Measurements from ENCODE around the gene SKAP1.
"Not testable (repeated sequence)": the region's sequence is repeated elsewhere in the genome, so short reads cannot be mapped to it uniquely, and the experiment has no call there.

Gene SKAP1

DNA sequence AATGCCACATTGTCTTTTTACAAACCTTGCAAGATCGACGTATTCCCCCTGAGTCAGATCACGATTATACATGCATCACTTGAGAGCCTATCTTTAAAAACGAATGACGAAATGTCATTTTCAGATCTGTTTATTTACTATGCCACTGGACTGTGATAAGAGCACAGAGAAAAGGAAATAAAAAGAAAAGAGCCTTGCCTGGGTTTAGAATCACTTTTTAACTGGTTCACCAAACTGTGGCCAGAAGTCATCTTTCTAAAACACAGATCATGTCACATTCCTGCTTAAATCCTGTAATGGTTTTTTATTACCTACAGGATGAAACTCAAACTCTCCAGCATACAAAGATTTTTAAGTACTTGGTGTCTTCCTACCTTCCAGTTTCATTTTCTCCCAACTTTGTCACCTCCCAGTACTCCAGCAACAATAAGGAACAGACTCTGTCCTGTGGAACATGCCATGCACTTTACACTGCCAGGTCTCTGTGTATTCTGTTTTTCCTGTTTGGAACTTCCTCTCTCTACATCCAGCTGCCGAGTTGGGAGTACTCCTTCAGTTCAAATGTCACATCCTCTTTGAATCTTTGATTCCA lies 231.0 kb downstream of the SKAP1 start:
- DNase-seq = no peak

DNA sequence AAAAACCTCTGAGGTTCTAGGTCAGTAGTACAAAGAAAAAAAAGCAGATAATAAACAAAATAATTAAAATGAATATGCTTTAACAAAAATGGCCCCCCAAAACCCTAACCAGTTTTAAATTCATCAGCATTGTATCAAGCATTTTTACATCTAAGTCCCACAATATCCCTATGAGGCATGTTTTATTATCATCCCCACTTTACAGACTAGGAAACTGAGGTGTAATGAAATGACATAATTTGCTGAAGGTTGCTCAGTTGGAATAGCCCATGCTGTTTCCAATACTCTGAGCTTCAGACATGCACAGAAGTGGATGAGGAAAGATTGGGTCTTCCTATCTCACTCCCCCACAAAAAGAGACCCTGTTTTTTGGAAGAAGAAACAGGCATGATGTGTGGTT lies 234.1 kb downstream of the SKAP1 start:
- no peak for DNase-seq

DNA sequence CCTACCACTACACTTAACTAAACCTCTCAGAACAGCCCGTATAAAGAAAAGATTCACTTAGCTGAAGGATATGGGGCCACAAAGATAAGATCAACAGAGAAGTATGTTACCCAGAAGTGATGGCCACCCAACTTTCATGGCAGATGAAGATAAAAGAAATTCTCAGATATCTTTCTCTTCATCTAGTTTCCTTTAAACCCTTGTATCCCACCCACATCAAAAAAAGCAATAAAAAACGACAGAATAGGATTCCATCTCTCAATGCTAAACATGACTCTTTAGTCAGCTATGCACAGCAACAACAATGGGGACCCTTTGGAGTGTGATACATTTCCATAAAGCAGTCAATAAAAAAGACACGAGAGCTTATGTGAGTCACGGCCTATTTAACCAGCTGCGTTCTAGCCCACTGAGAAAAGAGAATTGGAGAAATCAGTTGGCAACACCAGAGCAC lies 235.9 kb downstream of the SKAP1 start:
- DNase-seq = no peak

DNA sequence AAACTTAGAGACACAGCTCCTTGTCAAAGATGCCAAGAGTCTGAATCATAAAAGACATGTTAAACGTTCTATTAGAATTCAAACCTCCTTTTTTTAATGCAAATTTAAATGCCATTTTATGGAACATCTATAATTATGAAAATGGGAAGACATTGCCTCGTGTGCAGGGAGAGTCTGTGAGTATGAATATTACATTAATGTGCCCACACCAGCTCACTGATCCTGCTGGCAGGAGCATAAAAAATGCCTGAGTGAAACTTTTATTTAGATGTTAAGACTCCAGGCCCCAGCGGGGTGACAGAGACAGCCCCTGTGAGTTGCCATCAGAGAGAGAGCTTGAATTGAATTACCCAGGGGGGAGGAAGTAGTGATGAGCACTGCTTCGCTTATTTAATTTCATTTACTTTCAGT lies 237.7 kb downstream of the SKAP1 start:
- no peak for DNase-seq

DNA sequence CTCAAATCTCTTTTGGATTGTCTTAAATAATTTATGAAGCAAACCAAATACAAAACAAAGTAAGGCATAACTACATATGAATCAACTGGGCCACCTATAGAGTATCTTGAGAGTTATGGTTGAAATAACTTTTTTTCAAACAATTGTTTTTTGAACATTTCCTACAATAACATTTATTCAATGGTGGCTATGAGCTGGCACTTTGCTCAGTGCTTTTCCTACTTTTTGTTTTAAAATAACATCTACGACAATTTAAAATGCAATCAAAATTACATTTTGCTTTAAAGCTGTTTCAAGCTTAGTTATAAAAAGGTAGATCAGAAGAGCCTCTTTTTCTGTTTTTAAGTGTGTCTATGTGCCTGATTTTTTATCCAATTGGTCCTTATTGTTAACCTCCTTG lies 238.7 kb downstream of the SKAP1 start:
- no peak for DNase-seq

DNA sequence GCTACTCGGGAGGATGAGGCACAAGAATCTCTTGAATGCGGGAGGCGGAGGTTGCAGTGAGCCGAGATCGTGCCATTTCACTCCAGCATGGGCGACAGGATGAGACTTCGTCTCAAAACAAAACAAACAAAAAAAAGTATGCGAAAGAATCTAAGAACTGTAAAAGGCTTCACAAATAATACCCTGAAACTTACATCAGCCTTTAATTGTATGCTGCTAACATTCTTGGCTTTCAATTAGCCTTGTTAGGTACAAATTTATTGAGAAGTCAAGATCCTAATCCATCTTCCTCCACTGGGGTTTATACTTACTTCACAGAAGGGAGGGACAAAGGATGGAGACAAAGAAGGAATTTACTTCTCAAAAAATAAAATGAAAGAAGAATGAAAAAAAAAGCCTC lies 239.1 kb downstream of the SKAP1 start:
- DNase-seq = no peak

DNA sequence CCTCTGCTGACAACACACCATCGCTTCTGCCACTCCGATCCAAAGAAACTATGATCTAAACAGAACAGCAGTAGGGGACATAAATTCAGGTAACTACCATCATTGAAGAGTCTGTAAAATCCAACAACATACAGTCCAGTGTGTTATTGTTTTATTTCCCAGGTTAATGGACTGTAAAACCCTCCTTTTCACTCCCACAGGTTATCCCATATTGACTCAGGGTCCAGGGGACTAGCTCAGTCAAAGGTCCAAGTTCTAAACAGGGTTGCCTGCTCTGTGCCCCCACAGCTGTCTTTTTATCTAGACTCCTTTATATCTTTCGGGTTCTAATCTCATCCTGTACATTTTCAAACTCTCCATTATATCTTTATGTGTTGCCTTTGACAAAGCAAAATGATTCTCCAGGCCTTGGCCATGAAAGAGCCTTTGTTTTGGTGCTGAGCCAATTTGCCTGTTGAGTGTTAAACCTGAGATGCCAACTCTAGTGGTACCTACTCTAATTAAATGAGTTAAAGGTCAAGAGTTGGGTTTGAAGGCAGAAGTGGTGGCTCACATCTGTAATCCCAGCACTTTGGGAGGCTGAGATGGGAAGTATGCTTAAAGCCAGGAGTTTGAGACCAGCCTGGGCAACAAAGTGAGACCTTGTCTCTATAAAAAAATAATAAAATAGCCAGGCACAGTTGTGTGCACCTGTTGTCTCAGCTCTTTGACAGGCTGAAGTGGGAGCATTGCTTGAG lies 242.0 kb downstream of the SKAP1 start:
- no peak for DNase-seq

DNA sequence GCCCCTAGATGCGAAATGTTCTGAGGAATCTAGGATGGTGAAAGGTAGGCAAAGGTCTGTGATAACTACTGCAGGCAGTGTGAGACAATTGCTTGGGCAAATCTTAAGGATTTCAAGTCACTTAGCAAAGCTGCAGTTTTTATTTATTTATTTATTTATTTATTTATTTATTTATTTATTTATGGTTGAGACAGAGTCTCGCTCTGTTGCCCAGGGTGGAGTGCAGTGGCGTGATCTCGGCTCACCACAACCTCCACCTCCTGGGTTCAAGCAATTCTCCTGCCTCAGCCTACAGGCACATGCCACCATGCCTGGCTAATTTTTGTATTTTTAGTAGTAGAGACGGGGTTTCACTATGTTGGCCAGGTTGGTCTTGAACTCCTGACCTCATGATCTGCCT lies 243.7 kb downstream of the SKAP1 start:
- DNase-seq = not testable (repeated sequence)

DNA sequence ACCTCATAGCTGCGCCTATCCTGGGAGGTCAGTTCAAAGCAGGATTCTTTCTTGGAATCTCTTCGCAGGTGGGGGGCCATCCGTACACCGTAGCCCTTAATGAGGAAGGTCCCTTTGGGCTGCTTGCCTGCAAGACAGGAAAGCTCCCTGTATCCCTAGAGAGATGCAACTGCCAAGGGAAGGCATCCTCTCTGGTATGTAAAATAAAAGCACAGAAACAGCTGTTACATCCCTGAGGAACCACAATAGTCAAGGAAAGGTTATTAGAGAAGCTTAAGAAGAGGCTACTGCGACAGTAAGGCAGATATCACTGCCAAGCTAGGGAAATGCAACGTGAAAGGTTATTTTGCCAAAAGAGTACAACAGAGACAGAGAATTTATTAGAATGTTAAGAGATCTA lies 245.3 kb downstream of the SKAP1 start:
- no peak for DNase-seq

DNA sequence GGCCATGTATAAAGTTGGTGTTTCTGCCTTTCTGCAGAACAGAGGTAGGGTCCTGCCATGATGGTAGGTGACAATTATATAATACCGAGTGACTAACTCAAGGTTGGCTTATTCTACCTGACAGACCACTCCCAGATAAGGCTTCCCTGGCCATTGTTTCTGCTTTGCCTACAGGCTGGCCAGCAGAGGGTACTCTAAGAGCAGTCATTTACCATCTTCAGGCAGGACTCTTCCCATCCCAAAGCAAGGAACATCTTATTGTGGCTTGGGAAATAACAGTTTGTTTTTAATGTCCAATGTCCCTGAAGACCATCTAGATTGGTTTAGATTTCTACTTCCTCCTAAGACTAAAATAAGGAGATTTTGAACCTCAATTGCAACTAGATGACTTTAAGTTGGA lies 248.4 kb downstream of the SKAP1 start:
- DNase-seq = no peak

DNA sequence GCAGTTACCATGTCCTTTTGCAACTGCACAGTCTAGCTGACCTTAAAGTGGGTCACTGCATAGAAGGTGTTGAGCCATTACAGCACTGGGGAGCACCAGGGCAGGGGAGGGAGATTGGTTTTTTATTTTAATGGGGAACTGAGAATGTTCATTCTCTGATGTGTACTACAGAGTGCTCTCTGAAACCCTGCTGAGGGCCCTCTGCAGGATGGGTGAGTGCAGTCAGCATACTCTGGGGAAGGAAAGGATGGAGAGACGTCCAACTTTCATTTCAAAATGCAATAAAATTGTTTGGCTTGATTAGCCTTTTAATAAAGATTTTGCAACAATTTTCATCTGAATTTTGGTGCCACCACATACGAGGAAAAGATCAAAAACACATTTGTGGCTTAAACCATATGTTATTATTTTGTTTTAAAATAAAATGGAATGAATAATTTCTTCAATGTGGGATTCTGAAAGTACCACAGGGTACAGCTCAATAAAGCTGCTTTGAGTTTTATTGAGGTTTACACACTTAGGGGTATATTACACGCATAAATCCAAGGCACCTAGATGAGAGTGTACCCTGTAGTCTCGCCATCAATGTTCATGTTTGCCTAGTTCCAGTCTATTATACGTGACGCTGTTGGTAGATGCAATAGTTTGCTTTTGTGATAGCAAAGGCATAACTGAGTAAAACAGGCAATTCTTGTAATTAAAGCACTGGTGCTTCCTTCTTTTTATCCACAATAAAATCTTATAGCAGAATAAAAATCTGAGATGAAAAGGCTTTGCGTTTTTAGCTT lies 249.0 kb downstream of the SKAP1 start:
- DNase-seq = no peak

DNA sequence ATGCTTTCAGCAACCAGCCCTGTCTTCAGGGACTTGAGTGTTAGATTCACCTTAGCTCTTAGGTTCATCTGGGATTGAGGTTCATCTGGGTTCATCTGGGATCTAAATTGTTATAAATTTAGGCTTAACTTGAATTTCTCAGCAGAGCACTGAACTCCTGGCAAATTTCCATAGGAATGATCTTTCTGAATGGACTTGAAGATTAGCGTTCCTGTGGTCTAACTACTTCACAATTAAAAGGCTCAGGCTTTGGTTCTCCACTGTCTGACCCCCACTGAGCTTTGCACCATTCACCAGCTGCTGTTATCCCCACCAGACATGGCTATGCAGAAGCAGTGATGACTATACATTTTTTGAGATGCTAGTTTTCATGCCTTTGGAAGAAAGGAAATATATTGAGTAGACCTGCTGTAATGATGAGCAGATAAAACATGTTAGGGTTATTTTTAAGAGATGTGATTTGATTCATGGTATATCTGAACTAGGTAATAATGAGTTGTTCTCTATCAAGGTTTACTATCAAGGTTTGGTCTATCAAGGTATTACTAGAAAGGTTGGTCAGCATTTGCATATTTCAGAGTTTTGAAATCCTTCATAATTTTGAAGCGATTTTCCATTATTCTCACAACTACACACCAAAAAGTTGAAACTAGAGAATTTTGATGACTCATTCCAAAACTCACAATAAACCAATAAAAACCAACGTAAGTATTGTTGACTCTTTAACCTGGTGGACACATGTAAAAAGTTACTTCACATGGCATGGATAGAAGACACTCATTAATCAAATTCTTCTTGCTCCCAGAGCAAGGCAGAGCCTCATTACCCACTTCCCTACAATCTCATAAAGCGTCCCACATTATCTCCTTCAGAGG lies 250.7 kb downstream of the SKAP1 start:
- DNase-seq = no peak

DNA sequence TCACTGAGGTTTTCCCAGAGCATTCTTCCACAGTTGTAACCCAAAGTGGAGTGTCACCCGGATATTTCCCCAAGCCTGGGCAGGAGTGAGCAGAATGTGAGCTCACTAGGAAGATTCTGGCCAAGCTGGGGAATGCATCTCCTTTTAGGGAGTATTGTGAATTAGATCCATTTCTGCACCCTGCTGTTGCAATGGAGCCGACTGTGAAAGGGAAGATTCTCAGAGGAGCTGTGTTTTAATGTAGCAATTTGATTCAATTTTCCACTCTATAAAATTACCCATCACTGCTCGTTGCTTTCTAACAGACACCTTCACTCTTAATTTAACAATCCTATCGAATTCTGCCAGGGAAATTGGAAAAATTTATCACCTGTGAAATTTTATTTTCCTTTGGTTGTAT lies 251.7 kb downstream of the SKAP1 start:
- no peak for DNase-seq

DNA sequence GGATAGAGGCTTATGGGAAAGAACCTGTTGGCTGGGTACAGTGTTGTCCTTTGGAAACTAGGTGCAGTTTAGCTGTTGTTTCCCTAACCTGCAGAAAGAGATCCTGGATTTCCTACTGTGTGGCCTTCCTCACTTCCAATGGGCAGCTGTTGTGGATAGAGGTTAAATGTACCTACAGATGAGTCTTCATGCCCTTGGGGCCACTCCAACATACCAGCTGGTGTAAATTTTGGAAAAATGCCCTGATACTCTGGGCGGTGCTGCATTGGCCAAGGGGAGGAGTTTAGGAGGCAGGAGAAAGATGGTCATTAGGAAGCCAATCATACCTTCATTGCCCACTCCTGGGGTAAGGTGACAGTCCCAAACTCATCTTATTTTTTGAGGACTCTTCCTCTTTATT lies 252.2 kb downstream of the SKAP1 start:
- no peak for DNase-seq

DNA sequence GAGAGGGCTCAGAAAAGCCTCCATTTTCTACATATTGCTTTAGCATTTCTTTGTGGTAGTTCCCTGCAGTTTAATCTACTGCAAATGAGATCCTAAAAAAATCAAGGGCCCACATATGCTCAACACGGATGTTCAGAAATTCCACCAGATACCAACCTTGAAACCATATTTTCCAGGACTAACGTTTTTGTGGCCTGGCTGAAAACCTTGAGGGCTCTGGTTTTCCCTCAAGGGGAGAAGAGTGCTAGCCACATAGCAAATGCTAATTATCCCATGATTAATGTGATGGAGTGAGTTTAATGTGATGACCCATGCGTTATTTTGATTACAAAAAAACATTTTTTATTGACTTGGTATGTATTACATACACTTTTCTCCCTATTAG lies 253.6 kb downstream of the SKAP1 start:
- DNase-seq = no peak

DNA sequence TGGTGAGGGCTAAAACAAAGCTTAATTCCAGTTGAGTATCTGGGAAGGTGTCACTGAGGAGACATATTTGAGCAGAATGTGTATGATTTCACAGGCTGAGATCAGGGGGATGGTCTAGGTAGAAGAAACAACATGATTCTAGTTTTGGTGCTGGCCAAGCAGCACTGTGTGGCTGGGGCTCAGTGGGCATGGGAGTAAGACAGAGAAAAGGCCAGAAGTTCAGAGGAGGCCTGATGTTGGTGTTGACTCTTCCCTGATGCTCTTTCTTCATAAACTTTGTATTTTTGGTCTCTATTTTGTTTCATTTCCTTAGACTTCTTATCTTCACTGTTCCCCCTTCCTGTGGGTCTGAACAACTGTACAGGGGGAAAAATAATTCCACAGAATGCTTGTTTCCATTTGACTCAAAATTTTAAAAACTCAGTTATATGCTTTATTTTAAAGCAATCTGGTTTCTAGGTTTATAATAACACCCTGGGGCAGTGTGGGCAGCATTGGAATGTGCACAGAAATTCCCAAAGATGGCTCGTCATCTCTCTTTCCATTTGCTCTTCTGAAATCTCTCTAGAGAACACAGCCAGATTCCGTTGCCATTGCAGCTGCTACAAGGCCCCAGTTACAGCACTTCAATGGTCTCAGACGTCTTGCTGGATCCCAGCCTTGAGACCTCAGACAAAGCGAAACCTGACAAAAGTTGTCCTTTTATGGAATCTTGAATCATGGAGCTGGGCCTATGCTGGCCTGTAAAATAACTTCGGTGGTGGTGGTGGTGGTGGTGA lies 254.1 kb downstream of the SKAP1 start:
- DNase-seq = no peak

DNA sequence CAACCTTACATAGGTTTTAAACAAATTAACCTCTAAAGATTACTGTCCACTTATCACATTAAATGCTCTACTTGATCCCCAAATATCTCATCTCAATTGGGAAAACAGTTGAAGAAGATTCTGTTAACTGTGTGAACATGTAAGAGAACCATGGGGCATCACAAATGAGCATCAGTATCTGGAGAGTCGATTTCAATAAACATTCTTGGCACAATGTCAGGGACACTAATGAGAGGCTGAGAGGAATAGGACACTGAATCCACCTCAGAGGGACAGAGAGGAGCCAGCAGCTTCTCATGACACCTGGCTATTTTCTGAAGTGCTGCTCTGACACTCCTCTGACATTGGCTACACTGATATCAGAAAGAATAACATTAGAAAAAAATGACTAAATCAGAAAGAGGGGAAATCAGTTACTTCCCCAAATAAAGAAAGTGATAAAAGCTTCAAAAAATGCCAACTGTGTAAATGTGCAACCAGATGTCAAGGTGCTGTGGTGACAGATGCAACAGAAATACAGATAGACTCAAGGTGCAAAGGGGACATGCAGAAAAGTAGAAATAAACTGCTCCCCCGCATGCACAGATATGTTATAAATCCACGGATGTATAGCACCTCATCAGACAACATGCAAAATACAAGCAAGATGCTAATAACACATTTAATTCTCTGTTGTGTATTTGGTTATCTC lies 255.0 kb downstream of the SKAP1 start:
- no peak for DNase-seq

DNA sequence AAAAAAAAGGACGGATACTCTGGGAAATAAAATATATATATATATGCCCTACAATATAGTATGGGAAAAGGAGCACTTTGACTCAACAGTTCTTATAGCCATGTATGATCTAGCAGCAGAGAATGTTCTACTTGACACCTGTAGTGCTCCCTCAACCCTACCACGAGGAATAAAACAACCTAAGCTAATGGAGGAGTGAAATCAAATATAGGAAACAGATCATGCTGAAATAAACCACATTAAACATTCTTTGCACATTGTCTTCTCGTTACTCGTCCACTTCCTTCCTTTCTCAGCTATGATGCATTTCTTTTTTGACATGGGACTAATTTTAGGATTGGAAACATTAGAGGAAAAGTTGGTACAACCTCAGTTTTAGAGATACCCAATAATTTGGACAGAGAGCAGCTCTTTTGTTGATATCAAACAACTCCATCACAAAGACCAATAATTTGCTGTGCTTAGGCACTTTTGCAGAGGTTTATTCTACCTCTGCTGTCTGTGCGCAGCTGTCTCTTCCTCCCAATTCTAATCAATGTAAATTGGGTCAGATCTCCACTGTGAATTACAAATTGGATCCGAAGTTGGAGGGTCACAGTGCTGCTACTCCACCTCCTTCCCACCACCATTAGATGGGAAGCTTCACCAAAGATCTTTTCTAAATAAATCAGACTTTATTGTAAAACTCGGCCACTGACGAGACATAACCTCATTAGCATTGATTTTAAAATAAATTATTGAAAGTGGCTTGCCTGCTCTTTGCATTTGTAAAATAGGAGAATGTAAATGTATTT lies 256.6 kb downstream of the SKAP1 start:
- DNase-seq = no peak

DNA sequence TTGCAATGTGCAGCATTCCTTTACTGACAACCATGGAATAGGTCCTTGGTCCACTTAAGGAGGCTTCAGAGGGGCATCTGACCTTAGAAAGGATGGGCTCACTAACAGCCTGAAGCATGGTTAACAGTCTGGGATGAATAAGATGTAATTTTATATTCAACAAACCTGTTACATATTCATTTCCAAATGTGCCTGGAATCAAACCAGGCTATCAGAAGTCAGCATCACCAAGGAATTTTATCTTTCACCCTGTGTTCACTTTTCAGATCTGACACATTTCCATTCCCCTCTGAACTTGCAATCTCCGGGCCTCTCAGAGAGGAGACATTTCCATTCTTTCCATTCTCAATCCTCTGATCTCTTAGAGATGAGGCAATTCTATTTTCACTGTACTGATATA lies 260.1 kb downstream of the SKAP1 start:
- DNase-seq = no peak

DNA sequence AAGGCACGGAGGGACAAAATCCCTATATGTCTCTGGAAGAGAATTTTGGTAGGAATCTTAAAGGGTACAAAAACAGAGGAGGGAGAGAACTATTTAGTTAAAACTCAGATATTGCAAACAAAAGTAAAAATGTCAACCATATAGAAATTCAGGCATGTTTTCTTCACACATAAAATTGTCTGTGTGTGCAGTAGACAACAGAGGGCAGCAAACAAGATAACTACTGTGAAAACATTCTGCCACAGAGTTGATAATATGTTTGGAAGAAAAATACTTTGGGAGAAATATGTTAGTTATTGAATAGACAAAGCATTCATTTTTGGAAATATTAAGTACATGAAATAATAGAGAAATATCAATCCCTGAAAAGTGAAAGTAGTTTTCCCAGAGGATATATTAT lies 266.2 kb downstream of the SKAP1 start:
- DNase-seq = no peak
